Measurements from ENCODE around the gene EZH1. TPM values are rescaled to one million over a fixed set of nuclear protein-coding genes. Genes with fewer than 3 reads are reported as not detected.

The EZH1 gene
- total RNA-seq, 1 experiment from 2014 or later, result 16.9 TPM

GRCh38 chr17:42653179-42654124 is 91.4 kb downstream of the EZH1 start:
- ChIA-PET CTCF (no interaction called here), POLR2A (no interaction called here)
- no peaks in the 10 kb centered on the region for H3K9me3 Mint-ChIP-seq (ENCODE audit: unreplicated experiment)
- peaks cover 4% of the 10 kb centered on the region for H3K36me3 Mint-ChIP-seq (ENCODE audit: insufficient read depth, unreplicated experiment)
- BruUV-seq (replicated peaks), result no TSS peak
- H3K4me3 Mint-ChIP-seq (ENCODE audit: unreplicated experiment), result peak overlapping the region; percentile 6
- H3K4me1 ChIP-seq, result no peaks in the 10 kb centered on the region
- H3K27me3 Mint-ChIP-seq (ENCODE audit: insufficient read depth, unreplicated experiment), result no peaks in the 10 kb centered on the region
- H3K36me3 ChIP-seq (ENCODE audit: control insufficient read depth, insufficient read depth, low read length), result no peaks in the 10 kb centered on the region
- TF ChIP-seq CTCF (IDR thresholded peaks at IDR 0.05; ENCODE audit: insufficient read depth in 1 of 2, low read depth in 1 of 2, low read length in 1 of 2, severe bottlenecking in 1 of 2, unreplicated experiment in 1 of 2), result no peak
- H3K27ac Mint-ChIP-seq (ENCODE audit: unreplicated experiment), result no peak overlapping the region
- H3K4me3 ChIP-seq (ENCODE audit: low read depth, low read length), result no peak overlapping the region
- no peak for DNase-seq
- H3K4me1 Mint-ChIP-seq (ENCODE audit: low read depth, unreplicated experiment), result peaks cover 9% of the 10 kb centered on the region
- no peaks in the 10 kb centered on the region for H3K9me3 ChIP-seq
- intact Hi-C loops (cut with micrococcal nuclease; ENCODE audit: unreplicated experiment), result no loop called here
- no peaks in the 10 kb centered on the region for H3K27me3 ChIP-seq (replicated peaks; ENCODE audit: control insufficient read depth, insufficient read depth, low read length)

GRCh38 chr17:42651392-42651791 is 93.4 kb downstream of the EZH1 start:
- Mint-ChIP-seq H3K36me3 (ENCODE audit: insufficient read depth, unreplicated experiment) (no peaks in the 10 kb centered on the region), H3K4me3 (ENCODE audit: unreplicated experiment) (no peak overlapping the region), H3K27ac (ENCODE audit: unreplicated experiment) (no peak overlapping the region), H3K27me3 (ENCODE audit: insufficient read depth, unreplicated experiment) (no peaks in the 10 kb centered on the region), H3K4me1 (ENCODE audit: low read depth, unreplicated experiment) (peaks cover 9% of the 10 kb centered on the region), H3K9me3 (ENCODE audit: unreplicated experiment) (no peaks in the 10 kb centered on the region)
- H3K9me3 ChIP-seq, result no peaks in the 10 kb centered on the region
- DNase-seq, result no peak
- no peak for TF ChIP-seq CTCF (IDR thresholded peaks at IDR 0.05; ENCODE audit: insufficient read depth in 1 of 2, low read depth in 1 of 2, low read length in 1 of 2, severe bottlenecking in 1 of 2, unreplicated experiment in 1 of 2)
- BruUV-seq (replicated peaks), result no TSS peak
- intact Hi-C loops (cut with micrococcal nuclease; ENCODE audit: unreplicated experiment), result no loop called here
- no peaks in the 10 kb centered on the region for H3K36me3 ChIP-seq (ENCODE audit: control insufficient read depth, insufficient read depth, low read length)
- H3K27me3 ChIP-seq (replicated peaks; ENCODE audit: control insufficient read depth, insufficient read depth, low read length), result no peaks in the 10 kb centered on the region
- no peaks in the 10 kb centered on the region for H3K4me1 ChIP-seq
- POLR2A ChIA-PET, result no interaction called here
- CTCF ChIA-PET, result interaction anchor here (0.7 kb wide), 1 partner anchor 25 kb away, joined by 3 read pairs; no protein-coding TSS in a partner anchor
- H3K4me3 ChIP-seq (ENCODE audit: low read depth, low read length), result no peak overlapping the region

Small RNAs within 50 kb of the gene (microRNA-seq; reads per million reads assigned to microRNA genes)
- gene MIR6780A, result not detected

Other genes starting within 250 kb of the EZH1 start
- gene NAGLU, start 208.8 kb downstream of the EZH1 start, total RNA-seq (2022), result 28.7 and 29.2 TPM in 2 replicates
- gene HSD17B1, start 192.1 kb downstream of the EZH1 start, total RNA-seq (2022), result 2.3 and 4.0 TPM in 2 replicates
- gene COASY, start 182.9 kb downstream of the EZH1 start, total RNA-seq (2022), result 128 and 138 TPM in 2 replicates
- gene MLX, start 177.9 kb downstream of the EZH1 start, total RNA-seq (2022), result 37.5 and 41.2 TPM in 2 replicates
- 24.7 and 25.2 TPM in 2 replicates for gene PSMC3IP, start 167.3 kb downstream of the EZH1 start, total RNA-seq (2022)
- 58.6 and 59.0 TPM in 2 replicates for gene RETREG3, start 135.7 kb downstream of the EZH1 start, total RNA-seq (2022)
- 108 and 112 TPM in 2 replicates for gene TUBG1, start 135.4 kb downstream of the EZH1 start, total RNA-seq (2022)
- gene TUBG2, start 85.8 kb downstream of the EZH1 start, total RNA-seq (2022), result 23.8 and 26.5 TPM in 2 replicates
- 25.3 and 26.2 TPM in 2 replicates for gene PLEKHH3, start 68.0 kb downstream of the EZH1 start, total RNA-seq (2022)
- gene CCR10, start 63.2 kb downstream of the EZH1 start, total RNA-seq (2022), result 1.6 and 3.2 TPM in 2 replicates
- gene CNTNAP1, start 62.5 kb downstream of the EZH1 start, total RNA-seq (2022), result 7.2 and 7.5 TPM in 2 replicates
- gene RAMP2, start 16.2 kb upstream of the EZH1 start, total RNA-seq (2022), result 21.4 and 24.3 TPM in 2 replicates
- gene VPS25, start 28.4 kb upstream of the EZH1 start, total RNA-seq (2022), result 96.0 and 103 TPM in 2 replicates
- gene WNK4, start 35.6 kb upstream of the EZH1 start, total RNA-seq (2022), result 3.3 and 4.1 TPM in 2 replicates
- gene COA3, start 53.7 kb upstream of the EZH1 start, total RNA-seq (2022), result 63.5 and 63.6 TPM in 2 replicates
- gene CNTD1, start 53.8 kb upstream of the EZH1 start, total RNA-seq (2022), result 1.7 and 2.2 TPM in 2 replicates
- 82.0 and 82.7 TPM in 2 replicates for gene BECN1, start 79.2 kb upstream of the EZH1 start, total RNA-seq (2022)
- gene PSME3, start 88.4 kb upstream of the EZH1 start, total RNA-seq (2022), result 195 and 197 TPM in 2 replicates
- 3.7 and 4.2 TPM in 2 replicates for gene AOC2, start 99.5 kb upstream of the EZH1 start, total RNA-seq (2022)
- gene AOC3, start 106.2 kb upstream of the EZH1 start, total RNA-seq (2022), result 0.49 and 0.93 TPM in 2 replicates
- gene G6PC1, start 155.8 kb upstream of the EZH1 start, total RNA-seq (2022), result not detected in 2 replicates
- 69.0 and 76.2 TPM in 2 replicates for gene AARSD1, start 219.4 kb upstream of the EZH1 start, total RNA-seq (2022)
- 1.1 and 1.2 TPM in 2 replicates for gene PTGES3L, start 235.0 kb upstream of the EZH1 start, total RNA-seq (2022)
- 17.6 and 18.2 TPM in 2 replicates for gene RUNDC1, start 235.5 kb upstream of the EZH1 start, total RNA-seq (2022)